H9 (cell line): ENCODE measurements around the gene AP2M1. TPM values are rescaled to one million over a fixed set of nuclear protein-coding genes. Genes with fewer than 3 reads are reported as not detected.

ENCODE experiments used
- DNase-seq: peaks from one replicate; pipeline ENCODE4 v3.0.0-alpha.2; 2017
- H2AFZ ChIP-seq: one replicate; pipeline ENCODE4 v1.6.1; 2013; ENCODE audit warnings: mild to moderate bottlenecking, low read length, control low read depth, moderate library complexity
- H2AK5ac ChIP-seq: 2 replicates; pipeline ENCODE4 v1.6.1; 2013; ENCODE audit warnings: low read length, control low read depth, mixed read lengths; ENCODE audit not compliant: insufficient read length
- H2BK120ac ChIP-seq: one replicate; pipeline ENCODE4 v1.6.1; 2013; ENCODE audit warnings: low read depth, mild to moderate bottlenecking, low read length, control low read depth, inconsistent platforms; ENCODE audit not compliant: poor library complexity, severe bottlenecking
- H2BK12ac ChIP-seq: 2 replicates; pipeline ENCODE4 v1.6.1; 2013; ENCODE audit warnings: low read length, control low read depth, mixed read lengths, low read depth; ENCODE audit not compliant: insufficient read length
- H2BK15ac ChIP-seq: 2 replicates; pipeline ENCODE4 v1.6.1; 2013; ENCODE audit warnings: low read depth, low read length, control low read depth
- H2BK20ac ChIP-seq: one replicate; pipeline ENCODE4 v1.6.1; 2013; ENCODE audit warnings: low read depth, mild to moderate bottlenecking, low read length, control low read depth, inconsistent platforms; ENCODE audit not compliant: poor library complexity, severe bottlenecking
- H2BK5ac ChIP-seq: 2 replicates; pipeline ENCODE4 v1.6.1; 2013; ENCODE audit warnings: low read length, control low read depth, mixed read lengths; ENCODE audit not compliant: insufficient read length
- H3K14ac ChIP-seq: 2 replicates; pipeline ENCODE4 v1.6.1; 2013; ENCODE audit warnings: low read length, control low read depth; ENCODE audit not compliant: insufficient read depth
- H3K18ac ChIP-seq: 2 replicates; pipeline ENCODE4 v1.6.1; 2013; ENCODE audit warnings: low read depth, mild to moderate bottlenecking, mixed read lengths, low read length, control low read depth; ENCODE audit not compliant: insufficient read length
- H3K23ac ChIP-seq: 2 replicates; pipeline ENCODE4 v1.6.1; 2013; ENCODE audit warnings: low read length, control low read depth, mixed read lengths, low read depth; ENCODE audit not compliant: insufficient read length
- H3K23me2 ChIP-seq: 2 replicates; pipeline ENCODE4 v1.6.1; 2013; ENCODE audit warnings: low read depth, mild to moderate bottlenecking, mixed read lengths, low read length, control low read depth; ENCODE audit not compliant: insufficient read length, poor library complexity, severe bottlenecking
- H3K27ac ChIP-seq: 2 replicates; pipeline ENCODE4 v1.5.1; 2013; ENCODE audit warnings: low read length, control low read depth, mixed read lengths, low read depth; ENCODE audit not compliant: insufficient read length
- H3K27me3 ChIP-seq: 2 replicates; pipeline ENCODE4 v1.6.1; 2013; ENCODE audit warnings: low read length, control low read depth, inconsistent platforms; ENCODE audit not compliant: insufficient read depth
- H3K4ac ChIP-seq: 2 replicates; pipeline ENCODE4 v1.6.1; 2013; ENCODE audit warnings: low read depth, mild to moderate bottlenecking, control low read depth, inconsistent platforms, low read length, moderate library complexity
- H3K4me1 ChIP-seq: 2 replicates; pipeline ENCODE4 v1.6.1; 2013; ENCODE audit warnings: low read length, control low read depth, inconsistent platforms; ENCODE audit not compliant: insufficient read depth
- H3K4me2 ChIP-seq: 2 replicates; pipeline ENCODE4 v1.6.1; 2013; ENCODE audit warnings: low read length, control low read depth, mixed read lengths; ENCODE audit not compliant: insufficient read length, insufficient read depth
- H3K56ac ChIP-seq: 2 replicates; pipeline ENCODE4 v1.6.1; 2013; ENCODE audit warnings: low read depth, mild to moderate bottlenecking, mixed read lengths, low read length, control low read depth; ENCODE audit not compliant: insufficient read length
- H3K79me1 ChIP-seq: 2 replicates; pipeline ENCODE4 v1.6.1; 2013; ENCODE audit warnings: low read depth, mild to moderate bottlenecking, moderate library complexity, low read length, control low read depth, inconsistent platforms; ENCODE audit not compliant: insufficient read depth, poor library complexity, severe bottlenecking
- H3K79me2 ChIP-seq: 2 replicates; pipeline ENCODE4 v1.6.1; 2013; ENCODE audit warnings: low read length, control low read depth, inconsistent platforms; ENCODE audit not compliant: insufficient read depth
- H3K9ac ChIP-seq: 2 replicates; pipeline ENCODE4 v1.6.1; 2013; ENCODE audit warnings: low read length, control low read depth, mixed read lengths; ENCODE audit not compliant: insufficient read length; ENCODE audit errors: extremely low read depth
- H3K9me3 ChIP-seq: one replicate; pipeline ENCODE4 v1.6.1; 2013; ENCODE audit warnings: low read depth, low read length, inconsistent platforms; ENCODE audit not compliant: control insufficient read depth
- H3T11ph ChIP-seq: one replicate; pipeline ENCODE4 v1.6.1; 2013; ENCODE audit warnings: mild to moderate bottlenecking, low read length, control low read depth, inconsistent platforms
- H4K20me1 ChIP-seq: one replicate; pipeline ENCODE4 v1.6.1; 2013; ENCODE audit not compliant: control insufficient read depth, insufficient read length, insufficient read depth
- H4K5ac ChIP-seq: 2 replicates; pipeline ENCODE4 v1.6.1; 2013; ENCODE audit warnings: low read depth, mild to moderate bottlenecking, mixed read lengths, low read length, control low read depth; ENCODE audit not compliant: insufficient read length
- H4K8ac ChIP-seq: replicated peaks from 2 replicates; pipeline ENCODE4 v1.6.1; 2013; ENCODE audit warnings: low read length, control low read depth, mixed read lengths, low read depth; ENCODE audit not compliant: insufficient read length
- H4K91ac ChIP-seq: 2 replicates; pipeline ENCODE4 v1.6.1; 2013; ENCODE audit warnings: low read depth, mild to moderate bottlenecking, moderate library complexity, mixed read lengths, low read length, control low read depth; ENCODE audit not compliant: insufficient read length
- H3K27ac Mint-ChIP-seq, 3 experiments: 2 replicates in 2 of 3; 3 replicates in 1 of 3; pipeline ENCODE4 v1.8.0; 2020 to 2021; ENCODE audit warnings: mixed read lengths in 3 of 3, mild to moderate bottlenecking in 1 of 3, moderate library complexity in 1 of 3
- H3K27me3 Mint-ChIP-seq: 2 replicates; pipeline ENCODE4 v1.8.0; 2021; ENCODE audit warnings: low read depth, mild to moderate bottlenecking, moderate library complexity, mixed read lengths
- H3K36me3 Mint-ChIP-seq, 3 experiments: 2 replicates in 2 of 3; 3 replicates in 1 of 3; pipeline ENCODE4 v1.8.0; 2020 to 2021; ENCODE audit warnings: low read depth in 3 of 3, mixed read lengths in 3 of 3; ENCODE audit not compliant: insufficient read depth in 1 of 3
- H3K4me1 Mint-ChIP-seq, 2 experiments: 2 replicates each; pipeline ENCODE4 v1.8.0; 2020; ENCODE audit warnings: mixed read lengths in 2 of 2
- H3K4me3 Mint-ChIP-seq, 2 experiments: 2 replicates in 1 of 2; 3 replicates in 1 of 2; pipeline ENCODE4 v1.8.0; 2020 to 2021; ENCODE audit warnings: mild to moderate bottlenecking in 2 of 2, mixed read lengths in 2 of 2, moderate library complexity in 1 of 2
- H3K9me3 Mint-ChIP-seq, 2 experiments: 2 replicates in 1 of 2; 3 replicates in 1 of 2; pipeline ENCODE4 v1.8.0; 2020; ENCODE audit warnings: mild to moderate bottlenecking in 2 of 2, mixed read lengths in 2 of 2, moderate library complexity in 1 of 2
- CTCF ChIP-seq: fragments of 200-600 bp; sonication (generic); conservative IDR thresholded peaks from 3 replicates; pipeline ENCODE4 v1.8.0; 2021; ENCODE audit warnings: antibody characterized with exemption, mild to moderate bottlenecking
- WGBS: extraction: QIAGEN DNeasy Blood & Tissue Kit; methylation state at CpG from one replicate; pipeline ENCODE4 v1.1.7; 2013; ENCODE audit warnings: missing lambda C conversion rate, low lambda C conversion rate, mixed read lengths; ENCODE audit not compliant: insufficient read length; ENCODE audit errors: extremely low coverage; 5-methylcytosine and 5-hydroxymethylcytosine counted together
- total RNA-seq: library from RNA; stranded (reverse); gene quantifications from 2 replicates; pipeline ENCODE4 v1.2.1, GENCODE V29; 2021

The AP2M1 gene
- total RNA-seq, 1 experiment from 2014 or later, result 443 TPM

- H3K9me3 Mint-ChIP-seq, result no peaks in the 10 kb centered on the region
- Histone ChIP-seq H3K9ac (peak overlapping the region; percentile 39), H2BK120ac (no peak overlapping the region), H2BK20ac (no peak overlapping the region), H3K79me2 (no peaks in the 10 kb centered on the region; the same call in 1 of the 2 replicates), H3K4ac (no peak overlapping the region), H4K91ac (no peak overlapping the region), H3K27me3 (no peaks in the 10 kb centered on the region), H4K20me1 (no peaks in the 10 kb centered on the region), H2BK15ac (no peak overlapping the region), H3K4me2 (peak overlapping the region; percentile 98), H2AFZ (no peak overlapping the region), H3K14ac (no peak overlapping the region), H3K23ac (no peak overlapping the region), H3K27ac (no peak overlapping the region), H4K5ac (no peak overlapping the region), H4K8ac (no peak overlapping the region), H3T11ph (no peak overlapping the region), H3K56ac (no peak overlapping the region), H3K79me1 (no peaks in the 10 kb centered on the region), H2BK5ac (no peak overlapping the region), H3K18ac (no peak overlapping the region), H3K23me2 (peaks cover 13% of the 10 kb centered on the region), H3K4me1 (no peaks in the 10 kb centered on the region), H2AK5ac (no peak overlapping the region), H2BK12ac (no peak overlapping the region), H3K9me3 (no peaks in the 10 kb centered on the region)
- H3K36me3 Mint-ChIP-seq, result peaks cover 1 to 13% (median 7%) of the 10 kb centered on the region in 3 experiments; a peak in 5 of 7 replicates
- peak overlapping the region; percentile 82 to 95 (median 91); a peak in 4 of 7 replicates for H3K27ac Mint-ChIP-seq
- WGBS, result no CpG with 5 or more reads among the region's 21 CpGs
- no peak for TF ChIP-seq CTCF
- H3K4me1 Mint-ChIP-seq, result peaks cover 23 to 25% of the 10 kb centered on the region in 2 experiments
- H3K4me3 Mint-ChIP-seq, result peak overlapping the region; percentile 92 to 97
- DNase-seq, result no peak
- no peaks in the 10 kb centered on the region; the same call in 1 of the 2 replicates for H3K27me3 Mint-ChIP-seq
These were observed 39.9 kb upstream of the AP2M1 start for GRCh38 chr3:184134746-184135148.
